Neutrophil (primary cell): ENCODE measurements around the gene UHMK1.
"Not testable (repeated sequence)": the region's sequence is repeated elsewhere in the genome, so short reads cannot be mapped to it uniquely, and the experiment has no call there.

Source experiments
- H3K27ac ChIP-seq: fragments of 200-600 bp; sonication (generic); 2 replicates; pipeline ENCODE4 v1.5.1; 2016; ENCODE audit warnings: mild to moderate bottlenecking, moderate library complexity
- H3K27me3 ChIP-seq: fragments of 200-600 bp; sonication (generic); 2 replicates; pipeline ENCODE4 v1.6.0; 2016; ENCODE audit warnings: mild to moderate bottlenecking
- H3K36me3 ChIP-seq: fragments of 200-600 bp; sonication (generic); 2 replicates; pipeline ENCODE4 v1.5.1; 2017
- H3K4me1 ChIP-seq, 2 experiments: fragments of 200-600 bp in 1 of 2; sonication (generic) in 1 of 2; 1 replicate in 1 of 2; 2 replicates in 1 of 2; pipeline versions ENCODE4 v1.5.1 to v1.6.1; 2013 to 2016; ENCODE audit warnings: low read depth in 1 of 2, low read length in 1 of 2, mild to moderate bottlenecking in 1 of 2, moderate library complexity in 1 of 2; ENCODE audit not compliant: control insufficient read depth in 1 of 2, insufficient read depth in 1 of 2
- H3K4me3 ChIP-seq, 2 experiments: fragments of 200-600 bp in 1 of 2; sonication (generic) in 1 of 2; 1 replicate in 1 of 2; 2 replicates in 1 of 2; pipeline ENCODE4 v1.5.1; 2013 to 2016; ENCODE audit warnings: low read depth in 1 of 2, low read length in 1 of 2, mild to moderate bottlenecking in 1 of 2, moderate library complexity in 1 of 2
- H3K9me3 ChIP-seq: fragments of 200-600 bp; sonication (generic); 2 replicates; pipeline ENCODE4 v1.5.1; 2016
- TF ChIP-seq, protein P1 (sequence below): fragments of 200-600 bp; sonication (generic); IDR thresholded peaks from 2 replicates; pipeline ENCODE4 v1.5.1; 2016; ENCODE audit warnings: antibody characterized with exemption

The UHMK1 gene

GRCh38 chr1:162497723-162498495, at the start of gene UHMK1:
TSS of gene UHMK1 (plus strand) at chr1:162497818. CDS start at chr1:162498001, 183 bp downstream.
- Histone ChIP-seq H3K4me3 (peak within 1 kb of the TSS; percentile 83 to 89), H3K4me1 (peaks cover 18% of the 10 kb centered on the region in 2 experiments), H3K9me3 (no peaks in the 10 kb centered on the region), H3K27me3 (peaks cover 20% of the 10 kb centered on the region), H3K27ac (peak within 1 kb of the TSS; percentile 88), H3K36me3 (peaks cover 29% of the 10 kb centered on the region)
- TF ChIP-seq, protein P1, sequence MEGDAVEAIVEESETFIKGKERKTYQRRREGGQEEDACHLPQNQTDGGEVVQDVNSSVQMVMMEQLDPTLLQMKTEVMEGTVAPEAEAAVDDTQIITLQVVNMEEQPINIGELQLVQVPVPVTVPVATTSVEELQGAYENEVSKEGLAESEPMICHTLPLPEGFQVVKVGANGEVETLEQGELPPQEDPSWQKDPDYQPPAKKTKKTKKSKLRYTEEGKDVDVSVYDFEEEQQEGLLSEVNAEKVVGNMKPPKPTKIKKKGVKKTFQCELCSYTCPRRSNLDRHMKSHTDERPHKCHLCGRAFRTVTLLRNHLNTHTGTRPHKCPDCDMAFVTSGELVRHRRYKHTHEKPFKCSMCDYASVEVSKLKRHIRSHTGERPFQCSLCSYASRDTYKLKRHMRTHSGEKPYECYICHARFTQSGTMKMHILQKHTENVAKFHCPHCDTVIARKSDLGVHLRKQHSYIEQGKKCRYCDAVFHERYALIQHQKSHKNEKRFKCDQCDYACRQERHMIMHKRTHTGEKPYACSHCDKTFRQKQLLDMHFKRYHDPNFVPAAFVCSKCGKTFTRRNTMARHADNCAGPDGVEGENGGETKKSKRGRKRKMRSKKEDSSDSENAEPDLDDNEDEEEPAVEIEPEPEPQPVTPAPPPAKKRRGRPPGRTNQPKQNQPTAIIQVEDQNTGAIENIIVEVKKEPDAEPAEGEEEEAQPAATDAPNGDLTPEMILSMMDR: no peak

GRCh38 chr1:162454361-162454760, 43.3 kb upstream of the UHMK1 start:
- not testable (repeated sequence) for H3K27ac ChIP-seq, H3K4me1 ChIP-seq, H3K27me3 ChIP-seq, H3K4me3 ChIP-seq, H3K9me3 ChIP-seq, H3K36me3 ChIP-seq

DNA sequence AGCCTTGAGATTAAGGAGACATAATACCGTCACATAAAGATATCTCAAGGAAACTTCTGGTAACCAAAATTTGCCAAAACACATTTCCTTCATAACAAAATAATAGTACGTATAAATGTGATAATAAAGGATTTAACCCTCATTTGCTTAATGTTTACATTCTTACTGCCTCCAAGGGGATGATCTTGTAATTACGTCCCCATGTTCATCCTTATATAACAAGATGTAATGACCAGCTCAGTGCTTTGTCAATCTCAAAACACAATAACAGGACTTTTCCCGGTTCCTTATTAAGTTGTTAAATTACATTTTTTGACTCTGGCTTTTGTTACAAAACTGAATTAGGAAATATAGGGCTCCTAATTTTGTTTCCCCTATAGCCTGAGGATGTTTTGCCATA, 41.3 kb upstream of the UHMK1 start:
- H3K27ac ChIP-seq: no peak overlapping the region

DNA sequence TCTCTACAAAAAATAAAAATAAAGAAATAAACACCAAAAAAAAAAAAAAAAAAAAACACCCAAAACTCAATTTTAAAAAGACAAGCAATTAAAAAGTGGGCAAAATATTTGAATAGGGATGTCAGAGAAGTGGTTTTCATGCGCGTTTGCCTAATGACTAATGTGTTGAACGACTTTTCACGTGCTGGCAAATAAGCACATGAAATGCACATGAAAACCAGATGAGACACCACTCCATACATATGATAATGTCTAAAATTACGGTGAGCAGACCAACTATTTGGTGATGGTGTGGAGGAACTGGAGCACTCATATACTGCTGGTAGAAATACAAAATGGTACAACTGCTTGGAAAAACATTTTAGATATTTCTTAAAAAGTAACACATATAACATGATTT, 39.4 kb upstream of the UHMK1 start:
- H3K4me3 ChIP-seq: no peak overlapping the region
- H3K27me3 ChIP-seq: no peaks in the 10 kb centered on the region
- TF ChIP-seq, protein P1: no peak
- no peaks in the 10 kb centered on the region for H3K9me3 ChIP-seq
- no peaks in the 10 kb centered on the region for H3K4me1 ChIP-seq
- no peaks in the 10 kb centered on the region for H3K36me3 ChIP-seq
- H3K27ac ChIP-seq: no peak overlapping the region

More for the DNA sequence above, 41.3 kb upstream of the UHMK1 start:
- Histone ChIP-seq H3K36me3 (no peaks in the 10 kb centered on the region), H3K4me3 (no peak overlapping the region), H3K9me3 (no peaks in the 10 kb centered on the region), H3K4me1 (no peaks in the 10 kb centered on the region), H3K27me3 (peaks cover 5% of the 10 kb centered on the region)
- TF ChIP-seq, protein P1: no peak

DNA sequence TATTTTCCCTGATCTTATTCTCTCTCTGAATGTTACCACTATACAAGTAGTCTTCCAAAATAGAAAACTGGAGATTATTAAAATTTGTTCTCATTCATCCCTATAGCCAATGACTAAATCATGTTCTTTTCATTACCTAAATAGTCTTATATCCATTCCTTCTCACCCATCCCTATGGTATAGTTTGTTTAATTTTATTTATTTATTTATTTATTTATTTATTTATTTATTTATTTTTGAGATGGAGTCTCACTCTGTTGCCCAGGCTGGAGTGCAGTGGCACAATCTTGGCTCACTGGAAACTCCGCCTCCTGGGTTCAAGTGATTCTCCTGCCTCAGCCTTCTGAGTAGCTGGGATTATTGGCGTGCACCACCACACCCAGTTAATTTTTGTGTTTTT, 35.2 kb upstream of the UHMK1 start:
- not testable (repeated sequence) for H3K27me3 ChIP-seq, H3K27ac ChIP-seq, H3K4me3 ChIP-seq

DNA sequence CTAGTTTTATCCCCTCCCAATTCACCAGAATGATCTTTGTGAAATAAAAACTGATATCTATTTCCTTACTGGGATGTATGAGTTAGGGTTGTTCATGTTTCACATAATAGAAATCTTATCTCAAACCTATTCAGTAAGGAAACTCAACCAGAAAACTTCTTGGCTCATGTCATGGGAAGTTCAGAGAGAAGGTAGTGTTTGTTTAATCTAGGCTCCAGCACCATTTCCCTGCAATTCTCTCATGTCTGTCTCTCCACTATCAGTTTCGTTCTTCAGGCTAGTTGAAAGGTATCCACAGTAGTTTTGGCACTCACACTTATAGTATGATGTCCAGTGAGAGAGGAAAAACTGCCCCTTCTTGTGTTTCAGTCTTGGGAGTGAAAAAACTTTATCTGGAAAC, 34.6 kb upstream of the UHMK1 start:
- no peaks in the 10 kb centered on the region for H3K36me3 ChIP-seq
- no peak overlapping the region for H3K27ac ChIP-seq
- no peak overlapping the region for H3K4me3 ChIP-seq
- H3K4me1 ChIP-seq: no peaks in the 10 kb centered on the region
- H3K27me3 ChIP-seq: peaks cover 2% of the 10 kb centered on the region
- no peaks in the 10 kb centered on the region for H3K9me3 ChIP-seq
- TF ChIP-seq, protein P1: no peak

More for the DNA sequence above, 35.2 kb upstream of the UHMK1 start:
- H3K4me1 ChIP-seq, H3K36me3 ChIP-seq, H3K9me3 ChIP-seq: not testable (repeated sequence)
